ENCODE data around the gene HDAC4.

DNA sequence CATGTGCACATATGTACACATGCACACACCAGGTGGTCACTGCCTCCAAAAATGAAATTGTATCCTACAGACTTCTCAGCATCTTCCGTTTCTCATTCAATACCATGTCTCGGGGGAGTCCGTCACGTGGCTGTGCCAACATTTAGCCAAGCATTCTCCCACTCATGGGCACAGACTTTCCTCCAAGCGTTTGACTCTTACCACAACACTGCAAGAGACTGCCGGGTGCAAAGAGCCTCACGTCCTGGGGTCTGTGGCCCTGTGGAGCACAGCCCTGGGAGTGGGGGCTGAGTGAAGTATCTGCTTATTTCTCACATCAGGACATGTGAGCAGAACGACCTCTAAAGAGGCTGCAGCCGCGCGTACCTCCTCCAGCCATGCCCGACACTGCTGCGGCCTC is 28.0 kb downstream of the HDAC4 start:
- TF ChIP-seq EGR1 (IDR thresholded peaks at IDR 0.05; ENCODE audit: low read depth in 2 of 2): no peak
- no peak for TF ChIP-seq ATF3 (IDR thresholded peaks at IDR 0.05)
- TF ChIP-seq, protein P1, sequence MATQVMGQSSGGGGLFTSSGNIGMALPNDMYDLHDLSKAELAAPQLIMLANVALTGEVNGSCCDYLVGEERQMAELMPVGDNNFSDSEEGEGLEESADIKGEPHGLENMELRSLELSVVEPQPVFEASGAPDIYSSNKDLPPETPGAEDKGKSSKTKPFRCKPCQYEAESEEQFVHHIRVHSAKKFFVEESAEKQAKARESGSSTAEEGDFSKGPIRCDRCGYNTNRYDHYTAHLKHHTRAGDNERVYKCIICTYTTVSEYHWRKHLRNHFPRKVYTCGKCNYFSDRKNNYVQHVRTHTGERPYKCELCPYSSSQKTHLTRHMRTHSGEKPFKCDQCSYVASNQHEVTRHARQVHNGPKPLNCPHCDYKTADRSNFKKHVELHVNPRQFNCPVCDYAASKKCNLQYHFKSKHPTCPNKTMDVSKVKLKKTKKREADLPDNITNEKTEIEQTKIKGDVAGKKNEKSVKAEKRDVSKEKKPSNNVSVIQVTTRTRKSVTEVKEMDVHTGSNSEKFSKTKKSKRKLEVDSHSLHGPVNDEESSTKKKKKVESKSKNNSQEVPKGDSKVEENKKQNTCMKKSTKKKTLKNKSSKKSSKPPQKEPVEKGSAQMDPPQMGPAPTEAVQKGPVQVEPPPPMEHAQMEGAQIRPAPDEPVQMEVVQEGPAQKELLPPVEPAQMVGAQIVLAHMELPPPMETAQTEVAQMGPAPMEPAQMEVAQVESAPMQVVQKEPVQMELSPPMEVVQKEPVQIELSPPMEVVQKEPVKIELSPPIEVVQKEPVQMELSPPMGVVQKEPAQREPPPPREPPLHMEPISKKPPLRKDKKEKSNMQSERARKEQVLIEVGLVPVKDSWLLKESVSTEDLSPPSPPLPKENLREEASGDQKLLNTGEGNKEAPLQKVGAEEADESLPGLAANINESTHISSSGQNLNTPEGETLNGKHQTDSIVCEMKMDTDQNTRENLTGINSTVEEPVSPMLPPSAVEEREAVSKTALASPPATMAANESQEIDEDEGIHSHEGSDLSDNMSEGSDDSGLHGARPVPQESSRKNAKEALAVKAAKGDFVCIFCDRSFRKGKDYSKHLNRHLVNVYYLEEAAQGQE (IDR thresholded peaks at IDR 0.05): no peak
- TF ChIP-seq, protein P2, sequence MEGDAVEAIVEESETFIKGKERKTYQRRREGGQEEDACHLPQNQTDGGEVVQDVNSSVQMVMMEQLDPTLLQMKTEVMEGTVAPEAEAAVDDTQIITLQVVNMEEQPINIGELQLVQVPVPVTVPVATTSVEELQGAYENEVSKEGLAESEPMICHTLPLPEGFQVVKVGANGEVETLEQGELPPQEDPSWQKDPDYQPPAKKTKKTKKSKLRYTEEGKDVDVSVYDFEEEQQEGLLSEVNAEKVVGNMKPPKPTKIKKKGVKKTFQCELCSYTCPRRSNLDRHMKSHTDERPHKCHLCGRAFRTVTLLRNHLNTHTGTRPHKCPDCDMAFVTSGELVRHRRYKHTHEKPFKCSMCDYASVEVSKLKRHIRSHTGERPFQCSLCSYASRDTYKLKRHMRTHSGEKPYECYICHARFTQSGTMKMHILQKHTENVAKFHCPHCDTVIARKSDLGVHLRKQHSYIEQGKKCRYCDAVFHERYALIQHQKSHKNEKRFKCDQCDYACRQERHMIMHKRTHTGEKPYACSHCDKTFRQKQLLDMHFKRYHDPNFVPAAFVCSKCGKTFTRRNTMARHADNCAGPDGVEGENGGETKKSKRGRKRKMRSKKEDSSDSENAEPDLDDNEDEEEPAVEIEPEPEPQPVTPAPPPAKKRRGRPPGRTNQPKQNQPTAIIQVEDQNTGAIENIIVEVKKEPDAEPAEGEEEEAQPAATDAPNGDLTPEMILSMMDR (IDR thresholded peaks at IDR 0.05; ENCODE audit: low read depth, low read length, missing input control): no peak
- TF ChIP-seq ZBTB33 (IDR thresholded peaks at IDR 0.05): no peak
